Endothelial cell of umbilical vein (primary cell): ENCODE results near the gene LRRC8B. TPM values are rescaled to one million over a fixed set of nuclear protein-coding genes. Genes with fewer than 3 reads are reported as not detected.

Experiments
- BruUV-seq: library from RNA; stranded (reverse); fragments of 400-500 nt; replicated peaks from 2 replicates; lab custom pipeline; 2021; lab: Mats Ljungman, UMichigan
- CTCF ChIA-PET: fragments of 300-600, 350-600 bp; sonication (Branson Sonifier 250); formaldehyde crosslinking; loops from one replicate; lab custom pipeline; 2021; ENCODE audit warnings: antibody characterized with exemption, inconsistent platforms; lab: Charles Lee
- POLR2A ChIA-PET: fragments of 300-600, 350-600 bp; sonication (Branson Sonifier 250); formaldehyde crosslinking; loops from one replicate; lab custom pipeline; 2021; ENCODE audit warnings: antibody characterized with exemption, inconsistent platforms; lab: Charles Lee
- DNase-seq: peaks from one replicate; pipeline ENCODE4 v3.0.0-alpha.2; 2011; ENCODE audit warnings: low read depth, low spot score
- FAIRE-seq: peaks from 2 replicates; lab custom pipeline; 2011; peaks lifted over from hg19 to GRCh38; lab: Jason Lieb, UNC
- H2AFZ ChIP-seq: 2 replicates; pipeline ENCODE4 v1.6.0; 2012; ENCODE audit warnings: low read depth, low read length, control low read depth, inconsistent platforms
- H3K27ac ChIP-seq: 2 replicates; pipeline ENCODE4 v1.5.1; 2011; ENCODE audit warnings: low read depth, mild to moderate bottlenecking, control low read depth, low read length, moderate library complexity; ENCODE audit not compliant: insufficient read depth
- H3K27me3 ChIP-seq, 2 experiments: 2 replicates each; pipeline versions ENCODE4 v1.6.0 to v1.6.1; 2011; ENCODE audit warnings: low read length in 2 of 2, mixed read lengths in 1 of 2; ENCODE audit not compliant: control insufficient read depth in 2 of 2, insufficient read depth in 2 of 2
- H3K36me3 ChIP-seq, 2 experiments: 2 replicates in 1 of 2; 3 replicates in 1 of 2; pipeline ENCODE4 v1.5.1; 2011; ENCODE audit warnings: low read length in 2 of 2, mild to moderate bottlenecking in 1 of 2, moderate library complexity in 1 of 2; ENCODE audit not compliant: control insufficient read depth in 2 of 2, insufficient read depth in 2 of 2; ENCODE audit errors: extremely low read depth in 1 of 2
- H3K4me1 ChIP-seq: 3 replicates; pipeline ENCODE4 v1.5.1; 2011; ENCODE audit warnings: mild to moderate bottlenecking, low read length; ENCODE audit not compliant: control insufficient read depth, insufficient read depth; ENCODE audit errors: extremely low read depth
- H3K4me2 ChIP-seq: 2 replicates; pipeline ENCODE4 v1.6.1; 2011; ENCODE audit warnings: low read length, control low read depth, mixed read lengths; ENCODE audit not compliant: insufficient read depth
- H3K4me3 ChIP-seq, 3 experiments: fragments of 200-600 bp in 1 of 3; sonication (generic), shearing (Covaris generic) in 1 of 3; replicated peaks in 1 of 3; 2 replicates each; pipeline ENCODE4 v1.5.1; 2011 to 2016; ENCODE audit warnings: control low read depth in 3 of 3, low read length in 3 of 3, mild to moderate bottlenecking in 2 of 3, inconsistent platforms in 1 of 3, low read depth in 1 of 3, moderate library complexity in 1 of 3; ENCODE audit not compliant: insufficient read depth in 1 of 3
- H3K79me2 ChIP-seq: 2 replicates; pipeline ENCODE4 v1.6.0; 2012; ENCODE audit warnings: low read length, inconsistent platforms; ENCODE audit not compliant: control insufficient read depth, insufficient read depth
- H3K9ac ChIP-seq: replicated peaks from 2 replicates; pipeline ENCODE3; 2011; ENCODE audit warnings: low read length, control low read depth; ENCODE audit not compliant: insufficient read depth; ENCODE audit errors: extremely low read depth
- H3K9me1 ChIP-seq: replicated peaks from 3 replicates; pipeline ENCODE4 v1.6.0; 2011; ENCODE audit warnings: mild to moderate bottlenecking, low read length; ENCODE audit not compliant: control insufficient read depth, insufficient read depth; ENCODE audit errors: extremely low read depth
- H3K9me3 ChIP-seq: replicated peaks from 2 replicates; pipeline ENCODE4 v1.5.1; 2012; ENCODE audit warnings: low read length, inconsistent platforms; ENCODE audit not compliant: control insufficient read depth, insufficient read depth
- H4K20me1 ChIP-seq: replicated peaks from 2 replicates; pipeline ENCODE3; 2011; ENCODE audit warnings: mild to moderate bottlenecking, low read length; ENCODE audit not compliant: control insufficient read depth, insufficient read depth; ENCODE audit errors: extremely low read depth
- CTCF ChIP-seq, 2 donors: IDR thresholded peaks; 1 replicate in 1 of 2; 2 replicates in 1 of 2; pipeline ENCODE4 v1.5.1; 2011; ENCODE audit warnings: low read length in 2 of 2, mild to moderate bottlenecking in 2 of 2, moderate library complexity in 2 of 2, control low read depth in 1 of 2, inconsistent platforms in 1 of 2, low read depth in 1 of 2; ENCODE audit not compliant: insufficient read depth in 1 of 2; ENCODE audit errors: extremely low read depth in 1 of 2
- EZH2 ChIP-seq: IDR thresholded peaks from 2 replicates; pipeline ENCODE4 v1.6.1; 2012; ENCODE audit warnings: borderline replicate concordance, low read depth, mild to moderate bottlenecking, moderate library complexity, low read length, inconsistent platforms; ENCODE audit not compliant: severe bottlenecking
- FOS ChIP-seq: IDR thresholded peaks from 2 replicates; pipeline ENCODE4 v1.6.1; 2011; ENCODE audit warnings: mild to moderate bottlenecking, low read length, moderate library complexity, borderline replicate concordance; ENCODE audit not compliant: insufficient read depth
- GATA2 ChIP-seq: IDR thresholded peaks from 2 replicates; pipeline ENCODE4 v1.7.0; 2011; ENCODE audit warnings: low read depth, mild to moderate bottlenecking, moderate library complexity, mixed read lengths, low read length; ENCODE audit not compliant: insufficient read length, insufficient read depth
- JUN ChIP-seq: IDR thresholded peaks from 2 replicates; pipeline ENCODE4 v1.6.1; 2011; ENCODE audit warnings: borderline replicate concordance, low read depth; ENCODE audit not compliant: insufficient read length, insufficient read depth
- MAX ChIP-seq: IDR thresholded peaks from 2 replicates; pipeline ENCODE4 v1.6.1; 2011; ENCODE audit not compliant: insufficient read depth, insufficient read length
- MYC ChIP-seq: IDR thresholded peaks from one replicate; pipeline ENCODE4 v1.6.1; 2011; ENCODE audit warnings: mild to moderate bottlenecking, low read depth, low read length
- POLR2A ChIP-seq: IDR thresholded peaks from 2 replicates; pipeline ENCODE4 v1.6.1; 2012; ENCODE audit warnings: low read depth, mild to moderate bottlenecking, control low read depth, low read length
- POLR2AphosphoS5 ChIP-seq: IDR thresholded peaks from 2 replicates; pipeline ENCODE4 v1.6.1; 2012; ENCODE audit warnings: low read depth, mild to moderate bottlenecking, control low read depth, low read length, moderate library complexity; ENCODE audit not compliant: insufficient read depth
- dilution Hi-C: fragments of 300-500 bp; cut with MboI; formaldehyde crosslinking; loops from one replicate; pipeline ENCODE4 v1.15.0; 2019; ENCODE audit warnings: low sequenced_read_pairs; ENCODE audit not compliant: extremely low pct_ligation_motif_present
- intact Hi-C: fragments of 100-400 bp; cut with micrococcal nuclease; formaldehyde crosslinking; loops from one replicate; pipeline ENCODE4 v1.10.0; 2022
- polyA plus RNA-seq, 4 experiments: library from polyadenylated mRNA; depleted of rRNA in 3 of 4; stranded (reverse) in 3 of 4; unstranded in 1 of 4; fragments of >200 nt; gene quantifications; 2 replicates each; pipeline versions ENCODE4 v1.2.1 to v1.2.3, GENCODE V29; 2011 to 2012; ENCODE audit warnings: missing spikeins in 1 of 4
- total RNA-seq: library from RNA; stranded (reverse); gene quantifications from 2 replicates; pipeline ENCODE4 v1.2.3, GENCODE V29; 2021

The LRRC8B gene
- total and polyA plus RNA-seq, 2 donors (not counting 3 experiments of a cell fraction or from before 2014, with no cell fraction given), result 15.2 to 15.8 TPM

- TF ChIP-seq MAX, result no peak
- no peak for TF ChIP-seq FOS
- TF ChIP-seq POLR2A, result no peak
- no peak for TF ChIP-seq MYC
- no peak for FAIRE-seq
- intact Hi-C loops, result no loop called here
- Histone ChIP-seq H3K9ac (no peak overlapping the region), H3K79me2 (no peaks in the 10 kb centered on the region), H3K9me1 (no peaks in the 10 kb centered on the region), H4K20me1 (no peaks in the 10 kb centered on the region), H3K4me1 (no peaks in the 10 kb centered on the region), H3K4me2 (no peak overlapping the region), H2AFZ (no peak overlapping the region), H3K4me3 (no peak overlapping the region), H3K36me3 (no peaks in the 10 kb centered on the region), H3K9me3 (no peaks in the 10 kb centered on the region), H3K27me3 (no peaks in the 10 kb centered on the region), H3K27ac (no peak overlapping the region)
- POLR2A ChIA-PET, result interaction anchor here (0.7 kb wide), 1 partner anchor 149 kb away, joined by 4 read pairs; no protein-coding TSS in a partner anchor
- dilution Hi-C loops, result no loop called here
- BruUV-seq, result no TSS peak
- DNase-seq, result no peak
- CTCF ChIA-PET, result interaction anchor here (0.8 to 1.1 kb wide), 2 partner anchors 9 to 149 kb away, joined by 3 to 5 read pairs; no protein-coding TSS in a partner anchor
Observed at GRCh38 chr1:89613928-89614327, 89.3 kb downstream of the LRRC8B start.

GRCh38 chr1:89615676-89616598 lies 91.3 kb downstream of the LRRC8B start:
- no peaks in the 10 kb centered on the region for H3K9me3 ChIP-seq
- POLR2A ChIA-PET, result no interaction called here
- dilution Hi-C loops (no loop called here), intact Hi-C loops (no loop called here)
- H3K9ac ChIP-seq, result no peak overlapping the region
- no peaks in the 10 kb centered on the region for H3K9me1 ChIP-seq
- H3K36me3 ChIP-seq, result no peaks in the 10 kb centered on the region
- no TSS peak for BruUV-seq
- FAIRE-seq (peak; percentile 60), DNase-seq (peak; percentile 25)
- no peaks in the 10 kb centered on the region for H3K4me1 ChIP-seq
- H3K4me3 ChIP-seq, result no peak overlapping the region
- TF ChIP-seq FOS (no peak), EZH2 (no peak), GATA2 (no peak), MAX (no peak), JUN (no peak), MYC (no peak), CTCF (IDR thresholded peaks at IDR 0.05; ENCODE audit: extremely low read depth in 1 of 2, insufficient read depth in 1 of 2, low read depth in 1 of 2, low read length in 2 of 2) (peak; percentile 36 to 61), POLR2AphosphoS5 (no peak), POLR2A (no peak)
- CTCF ChIA-PET, result interaction anchor here (0.7 to 2.6 kb wide), 8 partner anchors 9 to 165 kb away, joined by 3 to 25 read pairs (median 3); no protein-coding TSS in a partner anchor
- no peaks in the 10 kb centered on the region for H3K27me3 ChIP-seq
- no peak overlapping the region for H2AFZ ChIP-seq
- no peak overlapping the region for H3K27ac ChIP-seq
- H3K79me2 ChIP-seq, result no peaks in the 10 kb centered on the region
- no peaks in the 10 kb centered on the region for H4K20me1 ChIP-seq
- H3K4me2 ChIP-seq, result no peak overlapping the region
